NCI-H1694 treated with DMSO at 0.1 percent for 48 hours (cell line): ENCODE results near the gene CCDC8.
"Not testable (repeated sequence)": the region's sequence is repeated elsewhere in the genome, so short reads cannot be mapped to it uniquely, and the experiment has no call there.

Source experiments
- DNase-seq: peaks from one replicate; lab custom pipeline; 2025; lab: John Stamatoyannopoulos, UW

The CCDC8 gene

GRCh38 chr19:46413262-46414031 lies at the start of gene CCDC8:
Gene CCDC8 (minus strand): TSS chr19:46413564. CDS start chr19:46412810, 754 bp downstream.
- DNase-seq = no peak

DNA sequence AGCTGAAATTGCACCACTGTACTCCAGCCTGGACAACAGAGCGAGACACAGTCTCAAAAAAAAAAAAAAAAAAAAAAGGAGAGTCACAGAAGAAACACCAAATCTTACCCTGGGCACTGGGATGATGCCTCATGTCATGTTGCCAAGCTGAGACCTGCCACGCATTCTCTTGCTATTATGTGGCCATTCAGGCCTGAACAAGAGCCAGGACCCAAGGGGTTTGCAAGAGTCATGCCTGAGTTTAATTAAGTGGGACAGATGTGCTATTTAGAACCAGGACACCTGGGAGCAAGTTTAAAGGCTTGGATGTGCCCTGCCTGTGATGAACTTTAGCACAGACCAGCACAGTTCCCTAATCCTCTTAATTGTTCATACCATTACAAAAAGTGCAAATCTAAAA lies 48.2 kb upstream of the CCDC8 start:
- DNase-seq = peak; percentile 25

DNA sequence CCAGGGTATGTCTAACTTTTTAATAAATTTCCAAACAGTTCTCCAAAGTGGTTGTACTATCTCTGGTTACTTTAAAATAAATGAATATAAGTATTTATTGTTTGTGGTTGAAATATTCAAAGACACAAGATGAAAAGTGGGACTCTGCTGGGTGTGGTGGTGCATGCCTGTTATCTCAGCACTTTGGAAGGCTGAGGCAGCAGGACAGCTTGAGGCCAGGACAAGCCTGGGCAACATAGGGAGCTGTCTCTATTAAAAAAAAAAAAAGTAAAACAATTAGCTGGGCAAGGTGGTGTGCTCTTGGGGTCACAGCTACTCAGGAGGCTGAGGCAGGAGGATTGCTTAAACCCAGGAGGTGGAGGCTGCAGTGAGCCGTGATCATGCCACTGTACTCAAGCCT lies 47.6 kb upstream of the CCDC8 start:
- DNase-seq = no peak

GRCh38 chr19:46460055-46460454 lies 46.7 kb upstream of the CCDC8 start:
- no peak for DNase-seq

DNA sequence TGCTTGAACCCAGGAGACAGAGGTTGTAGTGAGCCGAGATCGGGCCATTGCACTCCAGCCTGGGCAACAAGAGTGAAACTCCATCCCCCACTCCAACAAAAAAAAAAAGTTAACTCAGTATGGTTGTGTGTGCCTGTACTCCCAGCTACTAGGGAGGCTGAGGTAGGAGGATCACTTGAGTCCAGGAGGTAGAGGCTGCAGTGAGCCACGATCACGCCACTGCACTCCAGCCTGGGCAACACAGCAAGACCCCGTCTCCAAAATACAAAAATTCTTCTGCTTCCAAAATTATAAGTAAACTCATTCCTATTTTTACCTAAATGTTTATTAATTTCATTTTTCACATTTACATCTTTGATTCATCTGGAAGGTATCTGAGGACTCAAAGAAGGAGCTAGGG lies 43.6 kb upstream of the CCDC8 start:
- no peak for DNase-seq

GRCh38 chr19:46454244-46454643 lies 40.9 kb upstream of the CCDC8 start:
- no peak for DNase-seq

DNA sequence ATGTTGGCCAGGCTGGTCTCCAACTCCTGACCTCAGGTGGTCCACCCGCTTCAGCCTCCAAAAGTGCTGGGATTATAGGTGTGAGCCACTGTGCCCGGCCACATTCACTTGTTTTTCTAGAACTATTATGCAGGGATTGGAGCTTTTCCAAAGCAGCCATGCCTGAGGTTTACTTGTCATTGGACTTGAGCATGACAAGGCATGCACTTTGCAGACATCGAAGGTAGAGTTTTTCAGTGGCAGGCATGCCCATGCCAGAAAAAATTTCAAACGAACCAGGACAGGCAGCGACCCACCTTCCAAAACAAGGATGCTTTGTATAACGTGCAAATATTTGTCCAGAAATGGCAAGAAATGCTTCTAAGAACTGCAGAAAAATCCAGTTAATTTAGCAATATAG lies 40.3 kb upstream of the CCDC8 start:
- DNase-seq = peak; percentile 24

DNA sequence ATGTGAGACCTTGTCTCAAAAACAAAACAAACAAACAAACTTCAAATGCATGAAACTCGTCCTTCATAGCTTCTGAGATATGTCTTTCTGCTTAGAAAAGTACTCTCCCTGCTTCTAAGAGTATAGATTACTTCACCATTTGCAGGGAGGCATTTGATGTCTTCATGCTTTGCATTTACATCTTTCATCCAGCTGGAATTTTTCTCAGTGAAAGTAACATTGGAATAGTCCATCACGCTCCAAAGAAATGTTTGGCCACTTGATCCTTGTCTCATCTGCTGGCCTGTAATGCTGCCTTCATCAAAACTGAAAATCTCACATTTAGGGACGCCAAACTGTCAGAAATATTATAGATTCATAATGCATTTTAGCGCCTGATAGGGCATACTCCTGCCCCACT lies 38.8 kb upstream of the CCDC8 start:
- peak; percentile 18 for DNase-seq

- peak; percentile 93 for DNase-seq
Measured at GRCh38 chr19:46451352-46451751, 38.0 kb upstream of the CCDC8 start.

DNA sequence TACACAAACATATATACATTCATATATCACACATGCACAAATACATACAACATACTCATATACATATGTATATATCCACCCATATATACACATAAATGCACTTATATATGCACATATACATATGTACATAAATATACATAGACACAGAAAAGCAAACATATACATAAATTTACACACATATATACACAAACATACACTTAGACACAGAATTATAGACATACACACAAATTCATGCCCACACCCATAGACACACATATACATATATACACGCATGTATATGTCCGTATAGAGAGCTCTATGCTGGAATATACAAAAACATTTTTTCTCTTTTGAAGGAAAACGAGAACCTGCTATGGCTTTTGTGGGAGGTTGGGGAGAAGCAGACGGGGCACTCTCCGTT lies 37.4 kb upstream of the CCDC8 start:
- DNase-seq = no peak

DNA sequence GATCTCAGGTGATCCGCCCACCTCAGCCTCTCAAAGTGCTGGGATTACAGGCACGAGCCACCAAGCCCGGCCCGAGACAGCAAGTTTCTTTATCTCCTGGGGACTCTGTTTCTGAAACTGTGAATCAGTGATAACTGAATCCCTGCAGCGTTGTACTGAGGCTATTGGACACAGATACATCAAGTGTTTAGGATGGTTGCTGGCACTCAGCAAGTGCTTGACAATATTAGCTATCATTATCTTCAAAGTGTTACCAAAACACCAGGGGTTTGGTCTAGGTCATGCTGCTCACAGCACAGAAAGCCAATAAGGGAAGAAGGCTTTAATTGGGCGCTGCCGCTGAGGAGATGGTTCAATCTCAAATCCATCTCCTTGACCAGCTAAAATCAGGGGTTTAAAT lies 35.9 kb upstream of the CCDC8 start:
- DNase-seq = no peak

DNA sequence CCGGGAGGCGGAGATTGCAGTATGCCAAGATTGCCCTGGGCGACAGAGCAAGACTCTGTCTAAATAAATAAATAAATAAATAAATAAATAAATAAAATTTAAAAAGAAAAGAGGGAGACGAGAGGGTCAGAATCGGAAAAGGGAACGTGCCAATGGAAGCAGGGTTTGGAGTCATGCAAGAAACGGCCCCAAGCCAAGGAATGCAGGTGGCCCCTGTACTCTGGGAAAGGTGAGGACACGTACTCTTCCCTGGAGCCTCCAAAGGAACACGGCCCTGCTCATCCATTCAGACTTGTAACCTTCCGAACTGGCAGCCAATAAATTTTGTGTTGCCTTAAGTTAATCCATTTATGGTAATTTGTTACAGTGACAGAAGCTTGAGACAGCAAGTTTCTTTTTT lies 35.2 kb upstream of the CCDC8 start:
- DNase-seq = no peak

DNA sequence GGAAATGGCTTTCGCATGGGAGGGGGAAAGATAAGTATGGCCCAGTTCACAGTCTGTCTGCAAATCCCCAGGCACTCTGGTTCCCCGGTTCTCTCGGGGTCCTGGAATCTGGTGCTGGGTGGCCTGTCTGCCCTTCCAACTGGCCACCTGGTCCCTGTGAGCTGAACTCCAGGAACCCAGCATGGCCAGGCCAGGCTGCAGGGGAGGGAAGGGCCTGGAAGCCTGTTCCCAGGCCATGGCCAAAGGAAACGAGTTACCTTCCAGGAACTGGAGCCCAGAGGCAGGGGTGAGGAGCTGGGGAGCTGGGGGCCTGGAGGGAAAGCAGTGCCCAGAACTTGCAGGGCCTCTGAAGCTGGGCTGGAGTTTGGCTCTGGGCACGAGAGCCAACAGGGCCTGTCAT lies 34.5 kb upstream of the CCDC8 start:
- DNase-seq = no peak

DNA sequence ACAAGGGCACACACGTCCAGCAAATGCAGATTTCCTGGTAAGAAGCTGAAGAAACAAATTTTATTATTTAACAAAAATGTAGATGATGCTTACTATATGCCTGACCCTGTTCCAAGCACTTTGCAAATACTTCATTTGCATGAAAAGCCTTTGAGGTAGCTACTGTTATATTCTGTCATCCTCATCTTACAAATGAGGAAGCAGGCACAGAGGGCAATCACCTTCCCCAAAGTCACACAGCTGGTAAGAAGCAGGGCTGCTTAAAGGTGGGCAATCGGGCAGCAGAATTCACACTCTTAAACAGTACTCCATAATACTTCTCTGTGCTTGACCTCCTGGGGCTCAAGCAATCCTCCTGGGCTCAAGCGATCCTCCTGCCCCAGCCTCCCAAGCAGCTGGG lies 33.6 kb upstream of the CCDC8 start:
- no peak for DNase-seq

DNA sequence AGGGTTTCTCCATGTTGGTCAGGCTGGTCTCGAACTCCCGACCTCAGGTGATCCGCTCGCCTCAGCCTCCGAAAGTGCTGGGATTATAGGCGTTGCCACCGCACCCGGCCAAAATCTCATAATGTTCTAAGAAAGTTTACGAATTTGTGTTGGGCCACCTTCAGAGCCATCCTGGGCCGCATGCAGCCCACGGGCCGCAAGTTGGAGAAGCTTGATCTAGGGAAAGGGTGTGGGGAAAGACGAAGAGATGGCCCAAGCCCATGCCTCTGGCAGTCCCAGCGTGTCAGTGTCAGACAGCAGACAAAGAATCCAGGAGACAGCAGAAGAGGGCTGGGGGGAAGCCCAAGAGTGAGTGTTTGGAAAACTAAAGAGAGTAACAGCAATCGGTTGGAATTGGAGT lies 32.7 kb upstream of the CCDC8 start:
- DNase-seq = no peak

DNA sequence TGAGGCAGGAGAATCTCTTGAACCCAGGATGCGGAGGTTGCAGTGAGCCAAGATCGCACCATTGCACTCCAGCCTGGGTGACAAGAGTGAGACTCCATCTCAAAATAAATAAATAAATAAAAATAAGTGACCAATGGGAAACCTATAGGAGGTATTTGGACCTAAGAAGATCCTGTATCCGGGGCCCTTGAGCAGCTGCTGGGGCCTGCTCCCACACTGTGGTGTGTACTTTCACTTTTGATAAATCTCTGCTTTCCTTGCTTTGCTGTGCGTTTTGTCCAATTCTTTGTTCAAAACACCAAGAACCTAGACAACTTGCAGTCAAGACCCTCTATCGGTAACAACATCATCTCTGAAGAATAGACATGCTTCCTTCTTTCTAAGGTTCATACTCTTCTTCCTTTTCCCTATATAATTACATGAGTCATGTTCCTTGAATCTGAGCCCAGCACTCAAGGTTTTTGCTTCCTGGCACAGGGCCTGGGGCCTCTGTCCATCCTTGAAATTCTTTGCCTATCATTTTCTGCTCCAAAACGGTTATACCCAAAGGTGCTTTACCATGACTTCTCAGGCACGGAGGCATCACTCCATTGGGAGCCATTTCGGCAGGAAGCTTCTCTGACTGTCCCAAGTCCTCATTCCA lies 29.6 kb upstream of the CCDC8 start:
- DNase-seq = no peak

DNA sequence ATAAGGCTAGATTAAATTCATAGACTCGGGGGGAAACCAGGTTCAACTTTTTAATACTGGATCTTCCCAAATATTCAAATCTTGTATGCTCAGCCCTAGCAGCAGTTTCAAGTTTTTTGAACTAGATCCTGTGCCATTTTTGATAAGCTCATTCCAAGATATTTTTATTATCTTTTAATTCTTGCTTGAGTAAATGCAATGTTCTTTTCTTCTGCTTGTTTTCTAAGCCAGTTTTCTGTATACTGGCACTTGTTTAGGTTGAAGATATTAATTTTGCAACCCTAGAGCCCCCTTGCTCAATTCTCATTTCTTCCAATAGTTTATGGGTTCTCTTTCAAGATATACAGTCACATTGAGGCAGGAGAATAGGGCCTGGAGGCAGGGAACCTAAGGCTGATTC lies 28.5 kb upstream of the CCDC8 start:
- DNase-seq = no peak

DNA sequence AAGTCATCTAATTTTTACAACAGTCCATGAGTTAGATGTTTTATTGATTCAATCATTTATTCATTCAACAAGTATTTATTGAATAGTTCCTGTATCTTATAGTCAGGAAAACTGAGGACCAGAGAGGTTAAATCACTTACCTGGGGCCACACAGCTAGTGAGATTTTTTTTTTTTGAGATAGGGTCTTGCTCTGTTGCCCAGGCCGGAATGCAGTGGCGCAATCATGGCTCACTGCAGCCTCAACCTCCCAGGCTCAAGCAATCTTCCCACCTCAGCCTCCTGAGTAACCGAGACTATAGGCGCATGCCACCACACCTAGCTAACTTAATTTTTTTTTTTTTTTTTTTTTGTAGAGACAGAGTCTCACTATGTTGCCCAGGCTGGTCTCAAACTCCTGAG lies 22.3 kb upstream of the CCDC8 start:
- not testable (repeated sequence) for DNase-seq

DNA sequence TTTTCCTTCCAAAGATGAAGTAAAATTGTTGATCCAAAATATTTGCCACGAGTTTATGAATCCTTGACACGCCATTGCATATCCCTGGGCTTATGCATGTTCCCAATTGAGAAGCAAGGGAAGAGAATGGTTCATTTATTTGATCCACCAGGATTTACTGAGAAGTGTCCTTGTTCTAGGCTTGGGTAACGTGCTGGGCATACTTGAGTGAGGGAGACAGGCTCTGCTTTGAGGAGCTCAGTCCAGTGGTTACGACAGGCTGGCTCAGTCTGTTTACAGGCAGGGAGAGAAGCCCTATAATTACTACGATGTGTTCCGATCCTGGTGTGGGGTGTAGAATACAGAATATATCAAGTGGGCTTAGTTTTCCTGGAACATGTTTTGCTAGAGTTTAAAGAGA lies 21.6 kb upstream of the CCDC8 start:
- no peak for DNase-seq

DNA sequence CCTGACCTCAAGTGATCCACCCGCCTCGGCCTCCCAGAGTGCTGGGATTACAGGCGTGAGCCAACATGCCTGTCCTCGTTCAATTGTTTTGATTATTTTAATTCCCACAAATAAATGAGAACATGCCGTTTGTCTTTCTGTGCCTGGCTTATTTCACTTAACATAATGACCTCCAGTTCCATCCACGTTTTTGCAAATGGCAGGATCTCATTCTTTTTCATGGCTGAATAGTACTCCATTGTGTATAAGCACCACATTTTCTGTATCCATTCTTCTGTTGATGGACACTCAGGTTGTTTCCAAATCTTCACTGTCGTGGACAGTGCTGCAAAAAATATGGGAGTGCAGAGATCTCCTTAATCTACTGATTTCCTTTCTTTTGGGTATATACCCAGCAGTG lies 20.1 kb upstream of the CCDC8 start:
- DNase-seq = not testable (repeated sequence)

GRCh38 chr19:46431824-46432223 lies 18.5 kb upstream of the CCDC8 start:
- DNase-seq = no peak

DNA sequence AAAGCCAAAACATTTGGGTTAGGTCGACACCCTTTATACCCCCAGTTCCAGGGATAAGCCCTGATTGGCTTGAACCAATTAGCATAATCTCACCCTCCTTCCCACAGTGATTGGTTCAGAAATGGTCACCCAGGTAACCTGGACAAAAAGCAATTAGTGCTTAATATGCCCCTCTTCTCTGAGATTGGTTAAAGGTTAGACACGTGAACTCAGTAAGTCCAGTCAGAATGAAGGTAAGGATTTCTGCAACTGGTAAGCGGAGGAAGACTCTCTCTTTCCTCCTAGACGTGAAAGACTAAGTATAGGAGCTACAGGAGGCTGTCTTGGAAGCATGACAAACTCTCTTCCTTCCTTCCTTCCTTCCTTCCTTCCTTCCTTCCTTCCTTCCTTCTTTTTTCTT lies 16.6 kb upstream of the CCDC8 start:
- DNase-seq = no peak

- DNase-seq = no peak
Measured at GRCh38 chr19:46428239-46429135, 15.1 kb upstream of the CCDC8 start, which contains the start of gene PNMA8C. Gene PNMA8C (minus strand): TSS chr19:46428936. CDS start chr19:46428359, 577 bp downstream.
